HepG2 (cell line): ENCODE measurements around the gene TTC4. TPM values are rescaled to one million over a fixed set of nuclear protein-coding genes. Genes with fewer than 3 reads are reported as not detected.

Experiments
- ATAC-seq: fragments of 200-7000 bp; cut with Tn5 transposase; 3 replicates; pipeline ENCODE4 v1.9.1; 2020; ENCODE audit warnings: mild to moderate bottlenecking, moderate library complexity
- BruUV-seq: library from RNA; stranded (reverse); fragments of 400-500 nt; replicated peaks from 2 replicates; lab custom pipeline; 2021; lab: Mats Ljungman, UMichigan
- CTCF ChIA-PET: fragments of 300-600 bp; formaldehyde crosslinking; extraction: SDS; loops from one replicate; lab custom pipeline; 2021; ENCODE audit warnings: low total read pairs, inconsistent platforms, low intra/inter-chr PET ratio; lab: Yijun Ruan, JAX
- POLR2A ChIA-PET: fragments of 350-600 bp; sonication (Branson Sonifier 250); formaldehyde crosslinking; loops from one replicate; lab custom pipeline; 2020; ENCODE audit warnings: antibody characterized with exemption, inconsistent platforms; lab: Yijun Ruan, JAX
- DNase-seq: peaks from one replicate; pipeline ENCODE4 v3.0.0-alpha.2; 2015; ENCODE audit warnings: low spot score
- FAIRE-seq: peaks from 3 replicates; lab custom pipeline; 2011; peaks lifted over from hg19 to GRCh38; lab: Jason Lieb, UNC
- H2AFZ ChIP-seq: one replicate; pipeline ENCODE4 v1.6.1; 2011; ENCODE audit warnings: low read length, inconsistent platforms
- H3K27ac ChIP-seq: fragments of 300-600 bp; 3 replicates; pipeline ENCODE4 v1.8.0; 2011; ENCODE audit warnings: mixed run types, mild to moderate bottlenecking, mixed read lengths, low read length, inconsistent platforms; ENCODE audit not compliant: insufficient read depth; ENCODE audit errors: extremely low read length
- H3K27me3 ChIP-seq, 2 experiments: fragments of 200-600 bp in 1 of 2; 2 replicates in 1 of 2; 3 replicates in 1 of 2; pipeline versions ENCODE4 v1.6.0 to v1.8.0; 2011; ENCODE audit warnings: low read length in 2 of 2, mild to moderate bottlenecking in 2 of 2, moderate library complexity in 2 of 2, inconsistent platforms in 1 of 2; ENCODE audit not compliant: insufficient read depth in 2 of 2, control insufficient read depth in 1 of 2
- H3K36me3 ChIP-seq, 2 experiments: fragments of 200-600 bp in 1 of 2; replicated peaks in 1 of 2; 2 replicates in 1 of 2; 3 replicates in 1 of 2; pipeline versions ENCODE4 v1.5.1 to v1.8.0; 2011; ENCODE audit warnings: low read length in 2 of 2, inconsistent platforms in 1 of 2; ENCODE audit not compliant: insufficient read depth in 2 of 2, control insufficient read depth in 1 of 2
- H3K4me1 ChIP-seq: 2 replicates; pipeline ENCODE4 v1.5.1; 2012; ENCODE audit warnings: low read length, inconsistent platforms; ENCODE audit not compliant: insufficient read depth
- H3K4me2 ChIP-seq: 2 replicates; pipeline ENCODE4 v1.6.0; 2011; ENCODE audit warnings: low read depth, low read length, inconsistent platforms
- H3K4me3 ChIP-seq, 3 experiments: fragments of 200-600 bp in 1 of 3; sonication (generic), shearing (Covaris generic) in 1 of 3; replicated peaks in 1 of 3; 2 replicates each; pipeline ENCODE4 v1.5.1; 2011 to 2016; ENCODE audit warnings: low read length in 3 of 3, inconsistent platforms in 2 of 3, low read depth in 2 of 3, mild to moderate bottlenecking in 2 of 3, control low read depth in 1 of 3, mixed read lengths in 1 of 3; ENCODE audit not compliant: insufficient read depth in 1 of 3
- H3K79me2 ChIP-seq: one replicate; pipeline ENCODE4 v1.6.1; 2011; ENCODE audit warnings: low read length, inconsistent platforms; ENCODE audit not compliant: insufficient read depth
- H3K9ac ChIP-seq: 2 replicates; pipeline ENCODE4 v1.6.0; 2011; ENCODE audit warnings: mild to moderate bottlenecking, low read depth, low read length, inconsistent platforms; ENCODE audit not compliant: insufficient read depth
- H3K9me3 ChIP-seq: 2 replicates; pipeline ENCODE4 v1.5.1; 2012; ENCODE audit warnings: mild to moderate bottlenecking, low read length
- H4K20me1 ChIP-seq: 2 replicates; pipeline ENCODE4 v1.6.0; 2011; ENCODE audit warnings: inconsistent platforms, mild to moderate bottlenecking, low read length, moderate library complexity; ENCODE audit not compliant: insufficient read depth
- CEBPB ChIP-seq: IDR thresholded peaks from 2 replicates; pipeline ENCODE4 v1.6.1; 2011; ENCODE audit warnings: low read depth, low read length, improper control_type of control experiment, borderline replicate concordance
- HCFC1 ChIP-seq: fragments of 150-350 bp; IDR thresholded peaks from 2 replicates; pipeline ENCODE4 v1.6.1; 2014; ENCODE audit warnings: low read depth, low read length
- HDAC2 ChIP-seq: sonication (generic); formaldehyde crosslinking; IDR thresholded peaks from 2 replicates; pipeline ENCODE4 v1.4.0; 2020; ENCODE audit warnings: missing genetic modification reagents
- HNRNPL ChIP-seq: fragments of 200-400 bp; formaldehyde crosslinking; IDR thresholded peaks from 2 replicates; pipeline ENCODE4 v1.6.1; 2017; ENCODE audit warnings: mild to moderate bottlenecking, low read depth, low read length
- KLF9 ChIP-seq: IDR thresholded peaks from 2 replicates; pipeline ENCODE4 v1.6.1; 2016; ENCODE audit warnings: low read depth
- MTA3 ChIP-seq: sonication (generic); formaldehyde crosslinking; IDR thresholded peaks from 2 replicates; pipeline ENCODE4 v1.4.0; 2020; ENCODE audit warnings: missing genetic modification reagents
- MYC ChIP-seq: sonication (generic); formaldehyde crosslinking; IDR thresholded peaks from 2 replicates; pipeline ENCODE4 v1.9.0; 2021; ENCODE audit warnings: missing genetic modification reagents, borderline replicate concordance
- PAX8 ChIP-seq: sonication (generic); formaldehyde crosslinking; IDR thresholded peaks from 2 replicates; pipeline ENCODE4 v1.8.0; 2022; ENCODE audit warnings: mild to moderate bottlenecking, missing genetic modification reagents, borderline replicate concordance
- RBAK ChIP-seq: sonication (generic); formaldehyde crosslinking; IDR thresholded peaks from 2 replicates; pipeline ENCODE4 v1.5.1; 2020; ENCODE audit warnings: mild to moderate bottlenecking, missing genetic modification reagents
- SIX4 ChIP-seq: sonication (generic); formaldehyde crosslinking; IDR thresholded peaks from 2 replicates; pipeline ENCODE4 v1.4.0; 2020; ENCODE audit warnings: missing genetic modification reagents
- TEAD2 ChIP-seq: sonication (generic); formaldehyde crosslinking; IDR thresholded peaks from 2 replicates; pipeline ENCODE4 v1.9.0; 2021; ENCODE audit warnings: missing genetic modification reagents
- ZKSCAN1 ChIP-seq: fragments of 150-350 bp; IDR thresholded peaks from 2 replicates; pipeline ENCODE4 v1.6.1; 2014; ENCODE audit warnings: low read length
- ZNF430 ChIP-seq: sonication (generic); formaldehyde crosslinking; IDR thresholded peaks from 2 replicates; pipeline ENCODE4 v1.9.0; 2021; ENCODE audit warnings: mild to moderate bottlenecking, missing genetic modification reagents
- ZNF841 ChIP-seq: sonication (generic); formaldehyde crosslinking; IDR thresholded peaks from 2 replicates; pipeline ENCODE4 v1.8.1; 2023; ENCODE audit warnings: missing genetic modification reagents, borderline replicate concordance
- WGBS: methylation state at CpG from one replicate; pipeline ENCODE4 v1.1.6; 2017; ENCODE audit warnings: low lambda C conversion rate; 5-methylcytosine and 5-hydroxymethylcytosine counted together
- in situ Hi-C: cut with HindIII; loops from 2 replicates; pipeline ENCODE4 v1.10.0; 2017; ENCODE audit warnings: low pct_unique_long_range_greater_than_20kb; ENCODE audit not compliant: extremely low pct_ligation_motif_present
- intact Hi-C: fragments of 100-400 bp; cut with micrococcal nuclease; formaldehyde crosslinking; loops from one replicate; pipeline ENCODE4 v1.10.0; 2022; ENCODE audit not compliant: unreplicated experiment
- polyA plus RNA-seq, 8 experiments: library from polyadenylated mRNA; depleted of rRNA in 3 of 8; stranded (reverse) in 7 of 8; unstranded in 1 of 8; fragments of >200 nt; fragmentation: Illumina TruSeq in 4 of 8; extraction: Trizol in 4 of 8; gene quantifications; 2 replicates each; pipeline versions ENCODE4 v1.2.1 to v1.2.3, GENCODE V29; 2011 to 2016; ENCODE audit warnings: low read depth in 4 of 8, missing spikeins in 1 of 8, mixed read lengths in 1 of 8; ENCODE audit not compliant: insufficient read depth in 1 of 8
- total RNA-seq, 5 experiments: library from RNA; depleted of rRNA; stranded (reverse); fragments of >200 nt; fragmentation: Illumina TruSeq; extraction: Trizol; gene quantifications; 2 replicates each; pipeline ENCODE4 v1.2.3, GENCODE V29; 2016; ENCODE audit warnings: low read depth in 1 of 5
- TF ChIP-seq, protein P1 (sequence below): IDR thresholded peaks from 2 replicates; pipeline ENCODE4 v1.6.1; 2016; ENCODE audit warnings: missing genetic modification reagents, missing compliant biosample characterization

Gene TTC4
- total and polyA plus RNA-seq, 2 of the 13 experiments (the other 11 are each of a cell fraction or from before 2014, with no cell fraction given) = 13.1 to 24.7 TPM

DNA sequence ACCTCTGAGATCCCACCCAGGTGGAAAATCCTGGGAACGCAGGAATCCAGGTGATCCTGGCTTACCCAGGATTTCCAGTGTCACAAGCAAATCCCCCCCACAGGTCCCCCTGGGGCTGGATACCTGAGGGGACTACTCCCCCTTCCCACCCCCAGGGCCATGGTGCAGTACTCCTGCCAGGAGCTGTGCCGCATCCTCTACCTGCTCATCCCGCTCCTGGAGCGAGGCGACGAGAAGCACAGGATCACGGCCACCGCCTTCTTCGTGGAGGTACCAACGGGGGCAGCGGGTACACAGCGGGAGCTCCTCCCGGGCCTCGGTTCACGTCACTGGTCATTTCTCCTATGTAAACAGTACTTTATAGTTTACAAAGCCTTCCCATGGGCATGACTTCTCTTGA lies 20.4 kb upstream of the TTC4 start:
- no peak for TF ChIP-seq HDAC2 (CRISPR knock-in tag)
- TF ChIP-seq CEBPB = no peak
- TF ChIP-seq PAX8 = no peak
- TF ChIP-seq ZNF430 (CRISPR knock-in tag) = no peak
- no peak for TF ChIP-seq ZNF841 (CRISPR knock-in tag)
- TF ChIP-seq HCFC1 = no peak
- no peak for TF ChIP-seq ZKSCAN1
- no peak for TF ChIP-seq RBAK (CRISPR knock-in tag)
- TF ChIP-seq, protein P1, sequence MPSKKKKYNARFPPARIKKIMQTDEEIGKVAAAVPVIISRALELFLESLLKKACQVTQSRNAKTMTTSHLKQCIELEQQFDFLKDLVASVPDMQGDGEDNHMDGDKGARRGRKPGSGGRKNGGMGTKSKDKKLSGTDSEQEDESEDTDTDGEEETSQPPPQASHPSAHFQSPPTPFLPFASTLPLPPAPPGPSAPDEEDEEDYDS (CRISPR knock-in tag) = no peak
- no peak for TF ChIP-seq TEAD2 (CRISPR knock-in tag)
- no peak for TF ChIP-seq KLF9 (CRISPR knock-in tag)
- TF ChIP-seq MYC (CRISPR knock-in tag) = no peak
- TF ChIP-seq MTA3 = no peak
- TF ChIP-seq SIX4 (CRISPR knock-in tag) = no peak
- no peak for TF ChIP-seq HNRNPL
- 20% methylated on average over 6 of the region's 15 CpGs for WGBS

More for the DNA sequence above, 20.4 kb upstream of the TTC4 start:
- DNase-seq (no peak), ATAC-seq (no peak), FAIRE-seq (no peak)
- H3K4me3 ChIP-seq = no peak overlapping the region
- in situ Hi-C loops (no loop called here), intact Hi-C loops (no loop called here)
- BruUV-seq = no TSS peak
- POLR2A ChIA-PET = no interaction called here
- H3K27ac ChIP-seq = no peak overlapping the region
- no peak overlapping the region for H2AFZ ChIP-seq
- 0 out of 2 replicates have a peak, but pooled peaks cover 6% of the 10 kb centered on the region for H3K4me1 ChIP-seq
- no peak overlapping the region for H3K4me2 ChIP-seq
- CTCF ChIA-PET = no interaction called here
- no peaks in the 10 kb centered on the region for H4K20me1 ChIP-seq
- no peaks in the 10 kb centered on the region for H3K79me2 ChIP-seq
- no peaks in the 10 kb centered on the region for H3K9me3 ChIP-seq
- peaks cover 2 to 15% of the 10 kb centered on the region in 2 experiments; a peak in 3 of 5 replicates for H3K27me3 ChIP-seq
- H3K9ac ChIP-seq = no peak overlapping the region
- H3K36me3 ChIP-seq = no peaks in the 10 kb centered on the region
